Uterine smooth muscle cell (primary cell): Measurements from ENCODE around the gene NRDE2. TPM values are rescaled to one million over a fixed set of nuclear protein-coding genes. Genes with fewer than 3 reads are reported as not detected.

ENCODE experiments used
- total RNA-seq: library from RNA; depleted of rRNA; stranded (reverse); fragments of >200 nt; gene quantifications from 2 replicates; pipeline ENCODE4 v1.2.3, GENCODE V29; 2014

Gene NRDE2, protein sequence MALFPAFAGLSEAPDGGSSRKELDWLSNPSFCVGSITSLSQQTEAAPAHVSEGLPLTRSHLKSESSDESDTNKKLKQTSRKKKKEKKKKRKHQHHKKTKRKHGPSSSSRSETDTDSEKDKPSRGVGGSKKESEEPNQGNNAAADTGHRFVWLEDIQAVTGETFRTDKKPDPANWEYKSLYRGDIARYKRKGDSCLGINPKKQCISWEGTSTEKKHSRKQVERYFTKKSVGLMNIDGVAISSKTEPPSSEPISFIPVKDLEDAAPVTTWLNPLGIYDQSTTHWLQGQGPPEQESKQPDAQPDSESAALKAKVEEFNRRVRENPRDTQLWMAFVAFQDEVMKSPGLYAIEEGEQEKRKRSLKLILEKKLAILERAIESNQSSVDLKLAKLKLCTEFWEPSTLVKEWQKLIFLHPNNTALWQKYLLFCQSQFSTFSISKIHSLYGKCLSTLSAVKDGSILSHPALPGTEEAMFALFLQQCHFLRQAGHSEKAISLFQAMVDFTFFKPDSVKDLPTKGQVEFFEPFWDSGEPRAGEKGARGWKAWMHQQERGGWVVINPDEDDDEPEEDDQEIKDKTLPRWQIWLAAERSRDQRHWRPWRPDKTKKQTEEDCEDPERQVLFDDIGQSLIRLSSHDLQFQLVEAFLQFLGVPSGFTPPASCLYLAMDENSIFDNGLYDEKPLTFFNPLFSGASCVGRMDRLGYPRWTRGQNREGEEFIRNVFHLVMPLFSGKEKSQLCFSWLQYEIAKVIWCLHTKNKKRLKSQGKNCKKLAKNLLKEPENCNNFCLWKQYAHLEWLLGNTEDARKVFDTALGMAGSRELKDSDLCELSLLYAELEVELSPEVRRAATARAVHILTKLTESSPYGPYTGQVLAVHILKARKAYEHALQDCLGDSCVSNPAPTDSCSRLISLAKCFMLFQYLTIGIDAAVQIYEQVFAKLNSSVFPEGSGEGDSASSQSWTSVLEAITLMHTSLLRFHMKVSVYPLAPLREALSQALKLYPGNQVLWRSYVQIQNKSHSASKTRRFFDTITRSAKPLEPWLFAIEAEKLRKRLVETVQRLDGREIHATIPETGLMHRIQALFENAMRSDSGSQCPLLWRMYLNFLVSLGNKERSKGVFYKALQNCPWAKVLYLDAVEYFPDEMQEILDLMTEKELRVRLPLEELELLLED
- total RNA-seq: 12.9 and 13.8 TPM in 2 replicates

DNA sequence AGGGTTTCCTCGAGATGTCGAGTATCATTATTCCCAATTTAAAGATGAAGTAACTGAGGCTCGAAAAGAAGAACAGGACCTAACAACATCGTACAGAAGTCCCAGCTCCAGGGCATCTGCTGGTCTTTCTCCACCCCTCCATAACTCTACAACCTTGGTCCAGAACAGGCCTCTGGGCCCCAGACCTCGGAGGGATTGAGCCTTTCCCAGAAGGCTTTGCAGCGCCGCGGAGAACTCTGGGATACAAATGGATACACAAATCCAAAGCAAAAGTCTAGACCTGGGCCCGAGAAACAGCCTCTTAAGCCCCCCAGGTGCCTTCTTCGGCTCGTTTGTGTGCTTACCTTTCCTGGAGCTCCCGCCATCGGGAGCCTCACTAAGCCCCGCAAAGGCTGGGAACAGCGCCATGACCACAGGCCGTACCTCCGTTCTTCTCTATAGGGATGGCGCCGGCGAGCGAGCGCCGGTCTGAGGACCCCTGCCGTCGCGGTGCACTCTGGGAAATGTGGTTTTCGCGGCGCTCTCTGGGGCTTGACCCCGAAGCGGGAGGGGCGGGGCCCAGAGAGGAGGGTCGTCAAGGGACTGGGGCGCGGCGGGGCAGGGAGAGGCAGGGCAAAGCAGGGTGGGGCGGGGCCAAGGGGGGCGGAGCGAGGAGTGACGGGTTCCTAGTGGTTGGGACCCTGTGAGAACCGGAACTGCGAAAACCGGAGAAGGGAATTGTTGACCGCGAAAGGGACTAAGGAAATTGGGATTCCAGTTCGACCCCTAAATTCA is at the start of gene NRDE2:
NRDE2 (minus strand) TSS at position 445 of the 774 bp plus-strand sequence; CDS start at position 408, 37 bp downstream.

GRCh38 chr14:90256354-90257131 is 75.2 kb downstream of the NRDE2 start, which contains the start of gene PSMC1:
Gene PSMC1, plus strand, starts transcription at chr14:90256553. Its CDS starts 45 bp downstream, at chr14:90256598.

Other genes starting within 250 kb of the NRDE2 start
- gene PSMC1, start 75.4 kb downstream of the NRDE2 start, total RNA-seq: 170 and 367 TPM in 2 replicates
- 255 and 444 TPM in 2 replicates for gene CALM1, start 65.1 kb upstream of the NRDE2 start, total RNA-seq